WTC11 (cell line): Measurements from ENCODE around the gene MR1.

ENCODE experiments used
- ATF2 ChIP-seq: sonication (generic); formaldehyde crosslinking; IDR thresholded peaks from 2 replicates; pipeline ENCODE4 v1.8.1; 2022; ENCODE audit warnings: low read depth, missing genetic modification reagents, borderline replicate concordance
- CREB1 ChIP-seq: sonication (generic); formaldehyde crosslinking; IDR thresholded peaks from 2 replicates; pipeline ENCODE4 v1.8.0; 2023; ENCODE audit warnings: mild to moderate bottlenecking, missing genetic modification reagents
- CREM ChIP-seq: sonication (generic); formaldehyde crosslinking; IDR thresholded peaks from 2 replicates; pipeline ENCODE4 v1.8.1; 2022; ENCODE audit warnings: mild to moderate bottlenecking, missing genetic modification reagents, moderate library complexity
- CTCF ChIP-seq: fragments of 200-600 bp; IDR thresholded peaks from 2 replicates; pipeline ENCODE4 v1.8.0; 2022; ENCODE audit warnings: antibody characterized with exemption
- E2F1 ChIP-seq: sonication (generic); formaldehyde crosslinking; IDR thresholded peaks from 2 replicates; pipeline ENCODE4 v1.8.0; 2022; ENCODE audit warnings: mild to moderate bottlenecking, missing genetic modification reagents
- ETV6 ChIP-seq: sonication (generic); formaldehyde crosslinking; IDR thresholded peaks from 2 replicates; pipeline ENCODE4 v1.8.1; 2022; ENCODE audit warnings: mild to moderate bottlenecking, missing genetic modification reagents
- FOXJ3 ChIP-seq: sonication (generic); formaldehyde crosslinking; IDR thresholded peaks from 2 replicates; pipeline ENCODE4 v1.9.0; 2021; ENCODE audit warnings: missing genetic modification reagents, mild to moderate bottlenecking, borderline replicate concordance
- MAX ChIP-seq: sonication (generic); formaldehyde crosslinking; IDR thresholded peaks from 2 replicates; pipeline ENCODE4 v1.8.0; 2022; ENCODE audit warnings: mild to moderate bottlenecking, missing genetic modification reagents
- MLX ChIP-seq: sonication (generic); formaldehyde crosslinking; IDR thresholded peaks from 2 replicates; pipeline ENCODE4 v1.8.1; 2023; ENCODE audit warnings: mild to moderate bottlenecking, missing genetic modification reagents, moderate library complexity
- NR2C2 ChIP-seq: sonication (generic); formaldehyde crosslinking; IDR thresholded peaks from 2 replicates; pipeline ENCODE4 v1.8.0; 2022; ENCODE audit warnings: mild to moderate bottlenecking, missing genetic modification reagents
- PRDM15 ChIP-seq: sonication (generic); formaldehyde crosslinking; IDR thresholded peaks from 2 replicates; pipeline ENCODE4 v1.8.0; 2022; ENCODE audit warnings: missing genetic modification reagents
- ZBTB21 ChIP-seq: sonication (generic); formaldehyde crosslinking; IDR thresholded peaks from 2 replicates; pipeline ENCODE4 v1.8.1; 2023; ENCODE audit warnings: mild to moderate bottlenecking, missing genetic modification reagents, borderline replicate concordance
- ZMAT4 ChIP-seq: fragments of 250-450 bp; sonication (Bioruptor Pico); IDR thresholded peaks from 2 replicates; pipeline ENCODE4 v1.9.0; 2021; ENCODE audit warnings: mild to moderate bottlenecking
- ZSCAN18 ChIP-seq: fragments of 250-450 bp; sonication (Bioruptor Pico); IDR thresholded peaks from 2 replicates; pipeline ENCODE4 v2.1.2; 2022; ENCODE audit warnings: mild to moderate bottlenecking, moderate library complexity

GRCh38 chr1:181090641-181091126, 56.9 kb downstream of the MR1 start:
- TF ChIP-seq NR2C2 (CRISPR knock-in tag) (no peak), CTCF (no peak), ATF2 (CRISPR knock-in tag) (no peak), ETV6 (CRISPR knock-in tag) (no peak), CREB1 (CRISPR knock-in tag) (no peak), CREM (CRISPR knock-in tag) (no peak), MLX (CRISPR knock-in tag) (no peak), FOXJ3 (CRISPR knock-in tag) (no peak), ZBTB21 (CRISPR knock-in tag) (no peak), ZMAT4 (no peak), E2F1 (CRISPR knock-in tag) (no peak), PRDM15 (no peak), MAX (CRISPR knock-in tag) (no peak), ZSCAN18 (CRISPR knock-in tag) (no peak)
